ENCODE measurements around the gene PNPLA3. TPM values are rescaled to one million over a fixed set of nuclear protein-coding genes. Genes with fewer than 3 reads are reported as not detected.

PNPLA3 gene
- total and polyA plus RNA-seq, 7 donors, result 1.3 TPM; not detected in 6

DNA sequence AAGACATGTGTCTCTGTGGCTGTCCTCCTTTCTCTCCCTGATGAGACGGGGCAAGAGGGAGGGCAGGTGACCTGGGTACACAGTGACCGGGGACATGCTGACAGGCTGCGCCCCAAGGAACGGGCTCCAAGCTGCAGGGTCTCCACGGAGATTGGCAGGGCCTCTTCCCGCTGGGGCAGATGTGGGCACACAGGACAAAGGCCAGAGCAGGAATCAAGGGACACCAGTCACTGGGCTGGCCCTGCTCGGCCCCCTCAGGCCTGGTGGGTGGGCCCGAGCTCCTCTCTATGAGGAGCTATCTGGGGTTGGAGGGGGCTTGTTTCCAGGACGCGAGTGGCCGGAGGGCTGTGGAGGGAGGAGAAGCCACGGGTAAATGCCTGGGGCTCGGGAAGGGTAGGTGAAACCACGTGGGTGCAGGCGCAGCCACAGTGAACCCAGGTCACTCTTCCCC is 43.0 kb upstream of the PNPLA3 start:
- H3K4me3 ChIP-seq, result no peak overlapping the region
- DNase-seq, result peak; percentile 49
- no peak for TF ChIP-seq POLR2AphosphoS5 (IDR thresholded peaks at IDR 0.05)
- no peak for TF ChIP-seq EP300 (IDR thresholded peaks at IDR 0.05)
- no peak for TF ChIP-seq POLR2A (IDR thresholded peaks at IDR 0.05)
- TF ChIP-seq, protein P1, sequence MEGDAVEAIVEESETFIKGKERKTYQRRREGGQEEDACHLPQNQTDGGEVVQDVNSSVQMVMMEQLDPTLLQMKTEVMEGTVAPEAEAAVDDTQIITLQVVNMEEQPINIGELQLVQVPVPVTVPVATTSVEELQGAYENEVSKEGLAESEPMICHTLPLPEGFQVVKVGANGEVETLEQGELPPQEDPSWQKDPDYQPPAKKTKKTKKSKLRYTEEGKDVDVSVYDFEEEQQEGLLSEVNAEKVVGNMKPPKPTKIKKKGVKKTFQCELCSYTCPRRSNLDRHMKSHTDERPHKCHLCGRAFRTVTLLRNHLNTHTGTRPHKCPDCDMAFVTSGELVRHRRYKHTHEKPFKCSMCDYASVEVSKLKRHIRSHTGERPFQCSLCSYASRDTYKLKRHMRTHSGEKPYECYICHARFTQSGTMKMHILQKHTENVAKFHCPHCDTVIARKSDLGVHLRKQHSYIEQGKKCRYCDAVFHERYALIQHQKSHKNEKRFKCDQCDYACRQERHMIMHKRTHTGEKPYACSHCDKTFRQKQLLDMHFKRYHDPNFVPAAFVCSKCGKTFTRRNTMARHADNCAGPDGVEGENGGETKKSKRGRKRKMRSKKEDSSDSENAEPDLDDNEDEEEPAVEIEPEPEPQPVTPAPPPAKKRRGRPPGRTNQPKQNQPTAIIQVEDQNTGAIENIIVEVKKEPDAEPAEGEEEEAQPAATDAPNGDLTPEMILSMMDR (IDR thresholded peaks at IDR 0.05), result no peak
- H3K27ac ChIP-seq, result no peak overlapping the region
- H3K4me1 ChIP-seq, result no peaks in the 10 kb centered on the region
- 84 to 86% methylated on average over 15 of the region's 15 CpGs for WGBS, 2 donors
- H3K27me3 ChIP-seq, result peaks cover 0 to 37% (median 15%) of the 10 kb centered on the region in 3 donors
- H3K9me3 ChIP-seq, result no peaks in the 10 kb centered on the region
- H3K36me3 ChIP-seq, result no peaks in the 10 kb centered on the region
- intact Hi-C loops (cut with DNase I), result loop anchor here (5.0 kb wide), 1 partner anchor 493 kb away; no protein-coding TSS in a partner anchor

DNA sequence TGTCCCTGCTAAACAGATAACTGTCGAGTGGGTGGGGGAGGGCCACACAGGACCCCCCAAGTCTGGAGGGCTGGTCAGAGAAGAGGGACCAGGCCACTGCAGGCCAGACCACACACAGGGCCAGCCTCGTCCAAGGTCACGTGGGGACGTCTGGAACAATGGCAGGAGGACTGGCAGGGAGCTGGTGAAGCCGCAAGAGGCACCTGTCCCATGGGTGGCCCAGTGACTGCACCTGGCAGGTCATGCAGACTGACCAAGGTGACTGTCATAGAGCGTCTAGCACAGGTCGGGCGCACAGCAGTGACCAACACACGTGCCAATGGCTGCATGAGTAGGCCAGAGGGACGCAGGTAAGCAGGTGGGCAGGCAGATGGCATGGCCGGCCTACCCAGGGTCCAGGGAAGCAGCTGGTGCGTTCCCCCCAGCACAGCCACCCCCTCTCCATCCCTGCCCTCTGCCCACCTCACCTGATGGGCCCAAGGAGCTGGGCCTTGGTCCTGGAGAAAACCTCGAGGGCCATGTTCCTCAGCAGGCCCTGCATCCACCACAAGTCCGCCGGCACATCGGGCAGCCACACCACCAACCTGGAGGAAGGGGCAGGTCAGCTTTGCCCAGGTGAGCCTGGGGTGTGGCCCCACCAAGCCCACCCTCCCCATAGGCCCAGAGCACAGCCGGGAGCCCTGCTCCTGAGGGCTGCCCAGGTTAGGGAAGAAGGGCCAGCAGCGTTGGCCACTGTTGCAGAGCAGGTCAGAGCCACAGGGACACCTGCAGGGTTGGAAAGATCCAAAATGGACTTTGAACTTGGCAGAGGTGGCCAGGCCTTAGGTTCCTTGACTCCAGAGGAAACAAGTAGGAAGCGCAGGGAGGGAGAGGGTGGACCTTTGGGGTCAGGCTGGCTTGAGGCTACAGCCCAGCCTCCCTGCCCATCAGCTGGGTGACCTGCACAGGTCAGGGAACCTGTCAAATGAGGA is 42.2 kb upstream of the PNPLA3 start:
- no peaks in the 10 kb centered on the region for H3K36me3 ChIP-seq
- H3K4me3 ChIP-seq, result no peak overlapping the region
- H3K27me3 ChIP-seq, result peaks cover 0 to 37% (median 15%) of the 10 kb centered on the region in 3 donors
- intact Hi-C loops (cut with DNase I), result loop anchor here (5.0 kb wide), 1 partner anchor 494 kb away; no protein-coding TSS in a partner anchor
- TF ChIP-seq EP300 (IDR thresholded peaks at IDR 0.05), result no peak
- TF ChIP-seq, protein P1 (IDR thresholded peaks at IDR 0.05), result no peak
- no peak for TF ChIP-seq POLR2A (IDR thresholded peaks at IDR 0.05)
- TF ChIP-seq POLR2AphosphoS5 (IDR thresholded peaks at IDR 0.05), result no peak
- no peaks in the 10 kb centered on the region for H3K4me1 ChIP-seq
- 79 to 86% methylated on average over 19 of the region's 19 CpGs for WGBS, 2 donors
- no peak overlapping the region for H3K27ac ChIP-seq
- peak; percentile 62 for DNase-seq
- H3K9me3 ChIP-seq, result no peaks in the 10 kb centered on the region

DNA sequence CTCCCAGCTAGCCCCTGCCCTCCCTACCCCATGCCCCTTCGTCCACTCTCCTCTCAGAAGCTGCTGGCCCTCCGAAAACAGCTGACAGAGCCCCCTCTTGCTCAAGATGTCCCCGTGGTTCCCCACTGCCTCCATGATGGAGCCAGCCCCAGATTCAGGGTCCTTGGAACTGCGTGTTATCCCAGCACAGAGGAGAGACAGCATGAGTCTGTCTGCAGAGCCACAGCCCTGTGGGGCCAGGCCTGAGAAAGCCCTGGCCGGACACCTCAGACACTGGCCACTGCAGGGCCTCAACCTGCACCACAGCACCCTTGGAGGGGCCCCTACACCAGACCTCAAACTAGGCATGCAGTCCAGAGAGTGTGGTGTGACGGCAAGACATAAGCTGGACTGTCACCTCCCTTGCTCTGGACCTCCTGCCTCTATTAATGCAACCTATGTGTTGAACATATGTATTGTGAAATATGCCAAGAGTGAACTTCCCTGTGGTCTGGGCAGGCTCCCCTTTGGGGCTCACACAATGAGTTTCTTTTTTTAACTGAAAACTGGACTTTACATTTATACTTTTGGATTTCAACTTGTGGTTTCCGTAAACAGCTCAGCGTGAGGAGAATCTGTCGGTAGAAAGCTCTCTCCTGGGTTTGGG is 41.4 kb upstream of the PNPLA3 start:
- H3K27me3 ChIP-seq, result peaks cover 0 to 35% (median 16%) of the 10 kb centered on the region in 3 donors
- no peaks in the 10 kb centered on the region for H3K9me3 ChIP-seq
- intact Hi-C loops (cut with DNase I), result loop anchor here (5.0 kb wide), 1 partner anchor 495 kb away; no protein-coding TSS in a partner anchor
- H3K4me1 ChIP-seq, result no peaks in the 10 kb centered on the region
- no peak overlapping the region for H3K27ac ChIP-seq
- WGBS, 2 donors, result 82 to 83% methylated on average over 9 of the region's 9 CpGs
- no peaks in the 10 kb centered on the region for H3K36me3 ChIP-seq
- no peak overlapping the region for H3K4me3 ChIP-seq
- peak; percentile 26 for DNase-seq
- no peak for TF ChIP-seq EP300 (IDR thresholded peaks at IDR 0.05)
- TF ChIP-seq, protein P1 (IDR thresholded peaks at IDR 0.05), result no peak
- no peak for TF ChIP-seq POLR2A (IDR thresholded peaks at IDR 0.05)
- no peak for TF ChIP-seq POLR2AphosphoS5 (IDR thresholded peaks at IDR 0.05)

GRCh38 chr22:43883012-43883661 is 40.5 kb upstream of the PNPLA3 start:
- Histone ChIP-seq H3K36me3 (no peaks in the 10 kb centered on the region), H3K4me1 (no peaks in the 10 kb centered on the region), H3K4me3 (no peak overlapping the region), H3K27me3 (peaks cover 3 to 37% (median 24%) of the 10 kb centered on the region in 3 donors), H3K9me3 (no peaks in the 10 kb centered on the region), H3K27ac (no peak overlapping the region)
- whole genome bisulfite sequencing, 2 donors, result 34 to 43% methylated on average over 14 of the region's 14 CpGs
- intact Hi-C loops (cut with DNase I), result loop anchor here (5.0 kb wide), 1 partner anchor 496 kb away; no protein-coding TSS in a partner anchor
- DNase-seq, result peak; percentile 54
- TF ChIP-seq, protein P1 (IDR thresholded peaks at IDR 0.05), result peak in 1 of 4 experiments; percentile 19
- TF ChIP-seq POLR2A (IDR thresholded peaks at IDR 0.05), result no peak
